AG04449 (cell line): ENCODE results near the gene PKHD1.

ENCODE experiments used
- CTCF ChIA-PET: fragments of 350-600 bp; formaldehyde crosslinking; extraction: SDS; loops from one replicate; lab custom pipeline; 2021; ENCODE audit warnings: antibody characterized with exemption; lab: Yijun Ruan, JAX
- POLR2A ChIA-PET: fragments of 400-600, 350-600 bp; formaldehyde crosslinking; extraction: SDS; loops from one replicate; lab custom pipeline; 2020; ENCODE audit warnings: antibody characterized with exemption, inconsistent platforms; lab: Yijun Ruan, JAX
- DNase-seq: peaks from one replicate; pipeline ENCODE4 v3.0.0-alpha.2; 2010; ENCODE audit warnings: low read depth, low spot score
- H3K4me3 ChIP-seq: 2 replicates; pipeline ENCODE4 v1.5.1; 2011; ENCODE audit warnings: low read depth, mild to moderate bottlenecking, control low read depth, low read length
- CTCF ChIP-seq: IDR thresholded peaks from one replicate; pipeline ENCODE4 v1.5.1; 2011; ENCODE audit warnings: mild to moderate bottlenecking, moderate library complexity, low read length, control low read depth, inconsistent platforms; ENCODE audit not compliant: insufficient read depth; ENCODE audit errors: missing control alignments

Gene PKHD1

DNA sequence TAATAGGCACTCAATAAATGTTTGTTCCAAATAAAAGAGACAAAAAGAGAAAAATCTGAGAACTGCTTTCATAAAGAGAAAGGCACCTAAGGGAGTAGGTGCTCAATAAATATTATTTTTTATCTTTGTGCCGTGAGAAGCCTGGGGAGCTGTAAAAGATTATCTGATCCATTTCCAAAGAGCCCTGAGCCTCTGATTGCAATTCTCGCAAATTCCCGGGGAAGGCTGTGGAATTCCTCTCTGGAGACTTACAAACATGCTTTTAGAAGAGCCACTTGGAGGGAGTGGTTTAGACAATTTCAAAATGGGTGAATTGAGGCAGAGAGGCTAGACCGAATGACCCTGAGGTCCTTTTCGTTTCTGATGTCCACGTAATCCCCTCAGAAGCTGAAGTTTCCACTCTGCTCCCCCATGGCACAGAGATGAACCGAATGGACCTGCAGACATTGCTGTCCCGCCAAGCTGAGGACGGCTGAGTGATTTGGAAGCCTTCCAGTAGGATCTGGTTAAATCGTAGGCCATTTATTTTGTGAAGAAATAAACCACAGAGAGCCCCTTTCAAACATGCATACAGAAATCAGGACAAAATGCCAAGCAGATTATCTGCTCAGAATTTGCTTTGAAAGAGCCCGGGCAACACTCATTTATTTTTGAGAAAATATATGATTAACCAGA, 77.8 kb downstream of the PKHD1 start:
- no peak overlapping the region for H3K4me3 ChIP-seq
- ChIA-PET POLR2A (no interaction called here), CTCF (interaction anchor here (1.4 to 2.7 kb wide), 2 partner anchors 9 to 12 kb away, joined by 3 to 15 read pairs; no protein-coding TSS in a partner anchor)
- DNase-seq: no peak
- no peak for TF ChIP-seq CTCF

GRCh38 chr6:52000064-52000463, 87.3 kb downstream of the PKHD1 start:
- ChIA-PET CTCF (interaction anchor here (0.9 kb wide), 1 partner anchor 21 kb away, joined by 3 read pairs; no protein-coding TSS in a partner anchor), POLR2A (no interaction called here)
- no peak for DNase-seq
- H3K4me3 ChIP-seq: no peak overlapping the region
- no peak for TF ChIP-seq CTCF

GRCh38 chr6:51996296-51996947, 91.0 kb downstream of the PKHD1 start:
- ChIA-PET POLR2A (no interaction called here), CTCF (no interaction called here)
- no peak for DNase-seq
- TF ChIP-seq CTCF: no peak
- H3K4me3 ChIP-seq: no peak overlapping the region

GRCh38 chr6:51995214-51995755, 92.1 kb downstream of the PKHD1 start:
- H3K4me3 ChIP-seq: no peak overlapping the region
- no peak for TF ChIP-seq CTCF
- no peak for DNase-seq
- ChIA-PET POLR2A (no interaction called here), CTCF (no interaction called here)

DNA sequence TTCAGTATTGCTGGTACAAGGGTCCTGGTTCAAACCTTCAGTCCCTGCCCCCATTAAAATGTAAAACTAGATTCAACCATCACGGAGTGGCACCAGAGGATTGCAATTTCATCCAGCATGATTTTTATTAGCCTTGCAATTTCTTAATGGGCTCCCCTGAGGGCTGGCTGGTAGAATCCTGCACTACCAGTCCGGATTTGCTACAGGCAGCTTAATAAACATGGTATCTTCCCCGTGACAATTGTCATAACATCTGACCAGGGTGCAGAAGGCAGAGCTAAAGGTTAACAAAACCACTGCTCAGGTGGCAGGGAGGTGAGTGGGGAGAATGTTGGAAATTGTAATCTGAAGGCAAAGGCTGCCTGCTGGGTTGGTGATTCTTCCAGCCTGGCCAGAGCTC, 94.5 kb downstream of the PKHD1 start:
- DNase-seq: no peak
- ChIA-PET CTCF (no interaction called here), POLR2A (no interaction called here)

More for the DNA sequence above, 94.5 kb downstream of the PKHD1 start:
- no peak overlapping the region for H3K4me3 ChIP-seq
- no peak for TF ChIP-seq CTCF
